Activated CD4-positive, alpha-beta T cell treated with anti-CD3 and anti-CD28 coated beads, Interleukin-2, amount 10 ng/mL, durations not matched to agents 24 days and 14 days (primary cell): ENCODE data around the gene KRI1. TPM values are rescaled to one million over a fixed set of nuclear protein-coding genes. Genes with fewer than 3 reads are reported as not detected.
"Not testable (repeated sequence)": the region's sequence is repeated elsewhere in the genome, so short reads cannot be mapped to it uniquely, and the experiment has no call there.

Source experiments
- DNase-seq: peaks from one replicate; pipeline ENCODE4 v3.0.0; 2022
- H3K27ac Mint-ChIP-seq: one replicate; pipeline ENCODE4 v1.8.0; 2022; ENCODE audit warnings: mild to moderate bottlenecking, mixed read lengths
- H3K27me3 Mint-ChIP-seq: one replicate; pipeline ENCODE4 v1.8.0; 2022; ENCODE audit warnings: mixed read lengths
- H3K36me3 Mint-ChIP-seq: one replicate; pipeline ENCODE4 v1.8.0; 2022; ENCODE audit warnings: low read depth, mild to moderate bottlenecking, mixed read lengths
- H3K4me1 Mint-ChIP-seq: one replicate; pipeline ENCODE4 v1.8.0; 2021; ENCODE audit warnings: mixed read lengths
- H3K4me3 Mint-ChIP-seq: one replicate; pipeline ENCODE4 v1.8.0; 2022; ENCODE audit warnings: mild to moderate bottlenecking, moderate library complexity, mixed read lengths
- H3K9me3 Mint-ChIP-seq: one replicate; pipeline ENCODE4 v1.8.0; 2021; ENCODE audit warnings: mixed read lengths
- intact Hi-C: fragments of 100-400 bp; cut with micrococcal nuclease; formaldehyde crosslinking; loops from one replicate; pipeline ENCODE4 v1.15.1; 2023
- total RNA-seq: library from RNA; stranded (reverse); gene quantifications from 2 replicates; pipeline ENCODE4 v1.2.3, GENCODE V29; 2022

KRI1 gene
- total RNA-seq, 1 donor from 2014 or later, result 90.6 TPM

- Mint-ChIP-seq H3K4me3 (no peak overlapping the region), H3K27ac (no peak overlapping the region), H3K27me3 (peaks cover 25% of the 10 kb centered on the region), H3K36me3 (no peaks in the 10 kb centered on the region), H3K4me1 (no peaks in the 10 kb centered on the region), H3K9me3 (no peaks in the 10 kb centered on the region)
- no peak for DNase-seq
- intact Hi-C loops, result no loop called here
Measured at GRCh38 chr19:10533646-10534386, 32.0 kb downstream of the KRI1 start.

DNA sequence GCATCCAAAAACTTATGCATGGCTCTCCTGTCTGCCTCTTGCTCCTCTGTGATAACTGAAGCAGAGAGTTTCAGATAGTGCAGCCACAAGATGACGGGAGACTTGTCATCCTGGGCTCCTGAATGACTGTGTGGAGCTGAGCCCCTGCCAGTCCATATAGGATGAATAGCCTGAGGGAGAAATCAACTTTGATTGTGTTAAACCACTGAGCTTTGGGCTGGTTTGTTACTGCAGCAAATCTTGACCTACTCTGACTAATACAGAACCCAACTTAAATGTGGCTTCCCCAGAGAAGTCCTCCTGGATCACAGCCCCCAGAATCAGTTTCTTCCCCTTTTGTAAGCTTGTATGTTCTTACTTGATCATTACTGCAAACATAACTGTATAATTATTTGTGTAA, 33.4 kb downstream of the KRI1 start:
- Mint-ChIP-seq H3K9me3 (no peaks in the 10 kb centered on the region), H3K4me1 (no peaks in the 10 kb centered on the region), H3K4me3 (no peak overlapping the region), H3K27me3 (peaks cover 14% of the 10 kb centered on the region), H3K27ac (no peak overlapping the region), H3K36me3 (no peaks in the 10 kb centered on the region)
- intact Hi-C loops, result no loop called here
- DNase-seq, result no peak

GRCh38 chr19:10526887-10527286, 38.9 kb downstream of the KRI1 start:
- DNase-seq, H3K27me3 Mint-ChIP-seq, intact Hi-C loops, H3K27ac Mint-ChIP-seq, H3K36me3 Mint-ChIP-seq, H3K4me1 Mint-ChIP-seq, H3K9me3 Mint-ChIP-seq, H3K4me3 Mint-ChIP-seq: not testable (repeated sequence)

DNA sequence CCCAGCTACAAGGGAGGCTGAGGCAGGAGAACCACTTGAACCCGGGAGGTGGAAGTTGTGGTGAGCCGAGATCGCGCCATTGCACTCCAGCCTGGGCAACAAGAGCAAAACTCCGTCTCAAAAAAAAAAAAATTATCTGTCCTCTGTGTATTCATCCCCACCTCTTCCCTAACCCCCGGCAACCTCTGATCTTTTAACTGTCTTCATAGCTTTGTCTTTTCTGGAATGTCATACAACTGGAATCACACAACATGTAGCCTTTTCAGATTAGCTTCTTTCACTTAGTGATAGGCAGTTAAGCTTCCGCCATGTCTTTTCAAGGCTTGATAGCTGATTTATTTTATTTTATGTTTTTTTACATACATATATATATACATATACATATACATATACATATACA, 40.2 kb downstream of the KRI1 start:
- intact Hi-C loops, result no loop called here
- H3K27ac Mint-ChIP-seq, result no peak overlapping the region
- H3K4me3 Mint-ChIP-seq, result no peak overlapping the region
- H3K4me1 Mint-ChIP-seq, result no peaks in the 10 kb centered on the region
- DNase-seq, result no peak
- H3K9me3 Mint-ChIP-seq, result no peaks in the 10 kb centered on the region
- peaks cover 7% of the 10 kb centered on the region for H3K27me3 Mint-ChIP-seq
- H3K36me3 Mint-ChIP-seq, result no peaks in the 10 kb centered on the region

- Mint-ChIP-seq H3K4me1 (peaks cover 12% of the 10 kb centered on the region), H3K27ac (no peak overlapping the region), H3K9me3 (no peaks in the 10 kb centered on the region), H3K36me3 (no peaks in the 10 kb centered on the region), H3K4me3 (no peak overlapping the region), H3K27me3 (peaks cover 26% of the 10 kb centered on the region)
- intact Hi-C loops, result no loop called here
- DNase-seq, result no peak
Measured at GRCh38 chr19:10523135-10523636, 42.6 kb downstream of the KRI1 start.

DNA sequence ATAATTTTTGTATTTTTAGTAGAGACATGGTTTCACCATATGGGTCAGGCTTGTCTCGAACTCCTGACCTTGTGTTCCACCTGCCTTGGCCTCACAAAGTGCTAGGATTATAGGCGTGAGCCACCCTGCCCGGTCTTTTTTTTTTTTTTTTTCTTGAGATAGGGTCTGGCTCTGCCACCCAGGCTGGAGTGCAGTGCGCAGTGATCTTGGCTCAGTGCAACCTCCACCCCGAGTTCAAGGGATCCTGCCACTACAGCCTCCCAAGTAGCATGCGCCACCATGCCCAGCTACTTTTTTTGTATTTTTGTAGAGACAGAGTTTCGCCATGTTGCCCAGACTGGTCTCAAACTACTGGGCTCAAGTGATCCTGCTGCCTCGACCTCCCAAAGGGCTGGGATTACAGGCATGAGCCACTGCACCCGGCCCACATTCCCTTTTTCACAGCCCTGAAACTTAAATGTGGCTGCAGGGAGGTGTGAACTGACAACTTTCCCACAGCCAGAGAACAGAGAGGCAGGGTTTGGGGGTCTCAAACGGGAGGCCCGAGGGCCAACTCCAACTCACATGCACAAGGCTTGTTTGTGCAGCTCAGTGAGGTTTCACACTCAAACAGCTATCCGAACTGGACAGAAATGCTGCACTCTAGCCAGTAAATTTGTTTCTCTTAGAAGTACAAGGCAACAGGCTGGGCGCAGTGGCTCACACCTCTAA, 44.2 kb downstream of the KRI1 start:
- peaks cover 33% of the 10 kb centered on the region for H3K27me3 Mint-ChIP-seq
- H3K4me3 Mint-ChIP-seq, result no peak overlapping the region
- no peaks in the 10 kb centered on the region for H3K36me3 Mint-ChIP-seq
- no peak overlapping the region for H3K27ac Mint-ChIP-seq
- intact Hi-C loops, result no loop called here
- H3K4me1 Mint-ChIP-seq, result peaks cover 18% of the 10 kb centered on the region
- DNase-seq, result no peak
- no peaks in the 10 kb centered on the region for H3K9me3 Mint-ChIP-seq

GRCh38 chr19:10520652-10521318, 45.0 kb downstream of the KRI1 start:
- H3K36me3 Mint-ChIP-seq, result peaks cover 1% of the 10 kb centered on the region
- no peak overlapping the region for H3K4me3 Mint-ChIP-seq
- no peak overlapping the region for H3K27ac Mint-ChIP-seq
- DNase-seq, result no peak
- no peaks in the 10 kb centered on the region for H3K9me3 Mint-ChIP-seq
- intact Hi-C loops, result no loop called here
- peaks cover 19% of the 10 kb centered on the region for H3K4me1 Mint-ChIP-seq
- H3K27me3 Mint-ChIP-seq, result peaks cover 42% of the 10 kb centered on the region

DNA sequence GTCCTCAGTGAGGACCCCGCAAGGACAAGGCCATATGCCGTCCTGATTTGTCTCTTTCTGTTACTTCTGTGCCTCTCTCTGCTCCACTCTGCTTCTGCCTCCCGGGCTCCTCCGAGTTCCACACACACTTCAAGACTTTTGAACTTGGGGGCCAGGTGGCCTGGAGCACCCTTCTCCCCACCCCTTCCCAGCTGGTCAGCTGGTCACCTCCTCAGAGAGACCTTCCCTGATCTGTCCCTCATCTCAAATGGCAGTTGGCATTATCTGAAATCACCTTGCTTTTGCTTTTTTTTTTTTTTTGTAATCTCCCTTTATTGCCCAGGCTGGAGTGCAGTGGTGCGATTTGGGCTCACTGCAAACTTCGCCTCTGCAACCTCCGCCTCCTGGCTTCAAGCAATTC, 46.4 kb downstream of the KRI1 start:
- DNase-seq, result no peak
- Mint-ChIP-seq H3K4me3 (no peak overlapping the region), H3K36me3 (peaks cover 2% of the 10 kb centered on the region), H3K4me1 (peaks cover 19% of the 10 kb centered on the region), H3K27ac (no peak overlapping the region), H3K9me3 (no peaks in the 10 kb centered on the region), H3K27me3 (peaks cover 54% of the 10 kb centered on the region)
- intact Hi-C loops, result no loop called here

- Mint-ChIP-seq H3K9me3 (no peaks in the 10 kb centered on the region), H3K27ac (peak overlapping the region; percentile 19), H3K4me1 (peaks cover 23% of the 10 kb centered on the region), H3K36me3 (peaks cover 2% of the 10 kb centered on the region), H3K4me3 (peak overlapping the region; percentile 75), H3K27me3 (peaks cover 56% of the 10 kb centered on the region)
- intact Hi-C loops, result no loop called here
- DNase-seq, result peak; percentile 60
Measured at GRCh38 chr19:10518444-10519361, 47.1 kb downstream of the KRI1 start.

DNA sequence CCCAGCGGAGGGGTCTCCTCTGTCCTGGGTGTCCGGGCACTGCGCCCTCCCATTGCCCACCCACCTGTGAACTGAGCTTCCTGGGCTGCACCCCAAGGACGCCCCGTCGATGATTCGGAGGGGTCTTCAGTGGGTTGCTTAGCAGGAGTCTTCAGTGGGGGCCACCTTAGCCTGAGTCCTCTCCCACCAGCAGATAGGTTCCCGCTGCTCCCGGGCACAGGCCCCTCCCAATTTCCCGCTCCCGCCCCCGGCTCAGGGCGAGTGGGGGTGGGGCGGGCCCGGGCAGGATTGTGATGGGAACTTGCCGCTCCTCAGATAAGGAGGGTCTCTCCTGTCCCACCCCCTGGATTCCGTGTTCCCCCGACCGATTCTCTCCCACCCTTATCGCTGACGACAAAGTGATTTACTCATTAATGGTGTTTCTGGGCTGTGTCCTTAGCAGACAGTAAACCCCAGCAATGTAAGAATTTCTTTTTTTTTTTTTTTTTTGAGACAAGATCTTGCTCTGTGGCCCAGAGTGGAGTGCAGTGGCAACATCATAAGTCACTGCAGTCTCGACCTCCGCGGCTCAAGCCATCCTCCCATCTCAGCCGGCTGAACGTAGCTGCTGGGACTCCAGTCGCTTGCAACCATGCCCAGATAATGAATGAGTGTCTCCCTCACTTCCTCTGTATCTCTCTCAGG, 47.9 kb downstream of the KRI1 start:
- Mint-ChIP-seq H3K27ac (no peak overlapping the region), H3K9me3 (no peaks in the 10 kb centered on the region), H3K4me1 (peaks cover 25% of the 10 kb centered on the region), H3K4me3 (peak overlapping the region; percentile 75), H3K36me3 (peaks cover 2% of the 10 kb centered on the region), H3K27me3 (peaks cover 64% of the 10 kb centered on the region)
- intact Hi-C loops, result no loop called here
- DNase-seq, result peak; percentile 66

- Mint-ChIP-seq H3K4me1 (peaks cover 25% of the 10 kb centered on the region), H3K27me3 (peaks cover 64% of the 10 kb centered on the region), H3K27ac (no peak within 1 kb of the TSS), H3K36me3 (peaks cover 2% of the 10 kb centered on the region), H3K9me3 (no peaks in the 10 kb centered on the region), H3K4me3 (peak within 1 kb of the TSS; percentile 75)
- intact Hi-C loops, result no loop called here
- DNase-seq, result peak; percentile 77
Measured at GRCh38 chr19:10517361-10517759, 48.5 kb downstream of the KRI1 start, which contains the start of gene S1PR5. TSS of gene S1PR5 (minus strand) at chr19:10517447. CDS start at chr19:10515011, 2,436 bp downstream.

- H3K36me3 Mint-ChIP-seq, result peaks cover 2% of the 10 kb centered on the region
- H3K4me3 Mint-ChIP-seq, result peak overlapping the region; percentile 58
- peaks cover 61% of the 10 kb centered on the region for H3K27me3 Mint-ChIP-seq
- no peaks in the 10 kb centered on the region for H3K9me3 Mint-ChIP-seq
- H3K4me1 Mint-ChIP-seq, result peaks cover 25% of the 10 kb centered on the region
- DNase-seq, result no peak
- no peak overlapping the region for H3K27ac Mint-ChIP-seq
- intact Hi-C loops, result no loop called here
Measured at GRCh38 chr19:10516671-10517286, 49.0 kb downstream of the KRI1 start.
